PFSK-1 (cell line): Measurements from ENCODE around the gene GFAP.

ENCODE experiments used
- FOXP2 ChIP-seq: optimal IDR thresholded peaks from 2 replicates; pipeline ENCODE3; 2011; ENCODE audit warnings: borderline replicate concordance, control low read depth, inconsistent platforms; ENCODE audit not compliant: insufficient read depth; ENCODE audit errors: extremely low read length, extremely low read depth
- POLR2AphosphoS5 ChIP-seq: IDR thresholded peaks from 2 replicates; pipeline ENCODE4 v1.6.1; 2012; ENCODE audit warnings: low read depth, mild to moderate bottlenecking, control low read depth, low read length, moderate library complexity
- SIN3A ChIP-seq: IDR thresholded peaks from 2 replicates; pipeline ENCODE4 v1.6.1; 2012; ENCODE audit warnings: mild to moderate bottlenecking, low read length, moderate library complexity, borderline replicate concordance; ENCODE audit not compliant: insufficient read depth
- TAF1 ChIP-seq: IDR thresholded peaks from 2 replicates; pipeline ENCODE4 v1.6.1; 2012; ENCODE audit warnings: low read length, control low read depth, borderline replicate concordance; ENCODE audit not compliant: insufficient read depth
- TF ChIP-seq, protein P1 (sequence below), 2 experiments: IDR thresholded peaks; 2 replicates each; pipeline versions ENCODE4 v1.6.1 to v1.8.0; 2011 to 2012; ENCODE audit warnings: low read depth in 2 of 2, low read length in 2 of 2, control low read depth in 1 of 2, inconsistent platforms in 1 of 2, mild to moderate bottlenecking in 1 of 2, moderate library complexity in 1 of 2; ENCODE audit not compliant: insufficient read depth in 1 of 2

GFAP gene

DNA sequence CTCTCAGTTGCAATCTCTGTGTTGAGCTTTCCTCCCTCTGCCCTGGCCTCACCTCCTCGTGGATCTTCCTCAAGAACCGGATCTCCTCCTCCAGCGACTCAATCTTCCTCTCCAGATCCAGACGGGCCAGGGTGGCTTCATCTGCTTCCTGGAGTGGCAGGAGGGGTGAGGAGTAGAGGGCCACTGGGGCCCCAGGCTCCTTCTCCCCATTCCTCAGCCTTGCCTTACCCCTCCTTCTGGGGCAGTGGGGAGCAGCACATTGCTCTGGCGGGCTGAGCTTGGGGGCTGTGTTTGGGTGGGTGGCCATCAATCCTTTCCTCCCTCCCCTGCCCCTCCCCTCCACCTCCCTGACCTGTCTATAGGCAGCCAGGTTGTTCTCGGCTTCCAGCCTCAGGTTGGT is 1.6 kb downstream of the GFAP start:
- TF ChIP-seq, protein P1, sequence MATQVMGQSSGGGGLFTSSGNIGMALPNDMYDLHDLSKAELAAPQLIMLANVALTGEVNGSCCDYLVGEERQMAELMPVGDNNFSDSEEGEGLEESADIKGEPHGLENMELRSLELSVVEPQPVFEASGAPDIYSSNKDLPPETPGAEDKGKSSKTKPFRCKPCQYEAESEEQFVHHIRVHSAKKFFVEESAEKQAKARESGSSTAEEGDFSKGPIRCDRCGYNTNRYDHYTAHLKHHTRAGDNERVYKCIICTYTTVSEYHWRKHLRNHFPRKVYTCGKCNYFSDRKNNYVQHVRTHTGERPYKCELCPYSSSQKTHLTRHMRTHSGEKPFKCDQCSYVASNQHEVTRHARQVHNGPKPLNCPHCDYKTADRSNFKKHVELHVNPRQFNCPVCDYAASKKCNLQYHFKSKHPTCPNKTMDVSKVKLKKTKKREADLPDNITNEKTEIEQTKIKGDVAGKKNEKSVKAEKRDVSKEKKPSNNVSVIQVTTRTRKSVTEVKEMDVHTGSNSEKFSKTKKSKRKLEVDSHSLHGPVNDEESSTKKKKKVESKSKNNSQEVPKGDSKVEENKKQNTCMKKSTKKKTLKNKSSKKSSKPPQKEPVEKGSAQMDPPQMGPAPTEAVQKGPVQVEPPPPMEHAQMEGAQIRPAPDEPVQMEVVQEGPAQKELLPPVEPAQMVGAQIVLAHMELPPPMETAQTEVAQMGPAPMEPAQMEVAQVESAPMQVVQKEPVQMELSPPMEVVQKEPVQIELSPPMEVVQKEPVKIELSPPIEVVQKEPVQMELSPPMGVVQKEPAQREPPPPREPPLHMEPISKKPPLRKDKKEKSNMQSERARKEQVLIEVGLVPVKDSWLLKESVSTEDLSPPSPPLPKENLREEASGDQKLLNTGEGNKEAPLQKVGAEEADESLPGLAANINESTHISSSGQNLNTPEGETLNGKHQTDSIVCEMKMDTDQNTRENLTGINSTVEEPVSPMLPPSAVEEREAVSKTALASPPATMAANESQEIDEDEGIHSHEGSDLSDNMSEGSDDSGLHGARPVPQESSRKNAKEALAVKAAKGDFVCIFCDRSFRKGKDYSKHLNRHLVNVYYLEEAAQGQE (IDR thresholded peaks at IDR 0.05; ENCODE audit: insufficient read depth in 1 of 2, low read depth in 2 of 2, low read length in 2 of 2), result no peak
- TF ChIP-seq TAF1 (no peak), FOXP2 (no peak), SIN3A (no peak), POLR2AphosphoS5 (no peak)

DNA sequence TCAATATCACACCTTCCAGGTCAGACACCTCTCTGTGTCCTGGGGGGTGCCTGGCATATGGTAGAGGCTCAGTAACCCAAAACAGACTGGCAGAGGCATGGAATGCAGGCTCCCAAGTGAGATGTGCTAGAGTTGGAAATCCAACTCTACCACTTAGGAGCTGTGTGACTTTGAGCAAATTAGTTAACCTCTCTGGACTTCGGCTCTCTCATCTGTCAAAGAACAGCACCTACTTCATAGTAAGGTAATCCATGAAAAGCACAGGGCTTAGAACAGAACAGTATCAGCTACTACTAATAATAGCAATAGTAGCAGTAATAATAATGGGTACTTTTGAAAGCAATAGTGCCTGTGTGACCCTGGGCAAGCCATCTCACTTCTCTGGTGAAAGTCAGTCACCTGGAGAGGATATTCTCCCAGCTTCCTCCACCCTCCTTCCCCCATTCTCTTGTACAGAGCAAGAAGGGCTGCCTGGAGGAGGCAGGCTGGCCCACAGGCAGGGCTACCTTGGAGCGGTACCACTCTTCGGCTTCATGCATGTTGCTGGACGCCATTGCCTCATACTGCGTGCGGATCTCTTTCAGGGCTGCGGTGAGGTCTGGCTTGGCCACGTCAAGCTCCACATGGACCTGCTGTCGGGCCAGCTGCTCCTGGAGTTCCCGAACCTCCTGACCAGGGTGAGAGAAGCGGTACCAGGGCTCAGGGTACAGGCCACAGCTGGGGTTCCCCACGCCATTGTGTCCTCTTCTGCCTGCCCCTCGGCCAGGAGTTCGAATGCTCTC is 2.3 kb downstream of the GFAP start:
- TF ChIP-seq TAF1 (no peak), SIN3A (no peak), FOXP2 (no peak), POLR2AphosphoS5 (no peak)
- TF ChIP-seq, protein P1 (IDR thresholded peaks at IDR 0.05; ENCODE audit: insufficient read depth in 1 of 2, low read depth in 2 of 2, low read length in 2 of 2), result no peak

DNA sequence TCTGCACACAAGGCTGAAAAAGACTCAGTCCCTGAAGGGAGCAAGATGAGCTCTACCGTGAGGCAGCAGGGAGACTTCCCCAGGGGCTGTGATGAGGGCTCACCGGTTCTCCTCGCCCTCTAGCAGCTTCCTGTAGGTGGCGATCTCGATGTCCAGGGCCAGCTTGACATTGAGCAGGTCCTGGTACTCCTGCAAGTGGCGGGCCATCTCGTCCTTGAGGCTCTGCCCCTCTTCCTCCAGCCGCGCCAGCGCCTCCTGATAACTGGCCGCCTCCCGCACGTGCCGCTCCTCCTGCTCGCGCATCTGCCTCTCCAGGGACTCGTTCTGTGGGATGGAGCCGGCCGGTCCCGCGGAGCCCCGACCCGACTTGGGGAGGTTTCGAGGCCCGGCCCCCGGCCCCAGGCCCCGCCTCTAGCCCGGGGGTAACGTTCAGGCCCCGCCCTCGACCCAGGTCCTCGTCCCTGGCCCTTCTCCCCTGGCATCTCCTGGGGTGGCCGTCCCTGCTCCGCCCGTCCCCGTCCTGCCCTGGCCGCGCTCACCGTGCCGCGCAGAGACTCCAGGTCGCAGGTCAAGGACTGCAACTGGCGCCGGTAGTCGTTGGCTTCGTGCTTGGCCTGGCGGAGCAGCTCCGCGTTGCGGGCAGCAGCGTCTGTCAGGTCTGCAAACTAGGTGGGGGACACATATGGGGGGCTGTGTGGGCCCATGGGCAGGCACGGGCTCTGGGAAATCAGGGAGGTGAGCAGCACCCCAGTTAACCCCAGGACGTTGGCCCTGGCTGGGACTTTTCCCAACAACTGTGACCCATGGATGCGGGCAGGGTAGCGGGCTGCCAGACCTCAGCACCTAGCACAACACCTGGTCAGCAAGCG is 3.9 kb downstream of the GFAP start:
- TF ChIP-seq TAF1 (no peak), SIN3A (no peak), FOXP2 (no peak), POLR2AphosphoS5 (no peak)
- TF ChIP-seq, protein P1 (IDR thresholded peaks at IDR 0.05; ENCODE audit: insufficient read depth in 1 of 2, low read depth in 2 of 2, low read length in 2 of 2), result no peak

DNA sequence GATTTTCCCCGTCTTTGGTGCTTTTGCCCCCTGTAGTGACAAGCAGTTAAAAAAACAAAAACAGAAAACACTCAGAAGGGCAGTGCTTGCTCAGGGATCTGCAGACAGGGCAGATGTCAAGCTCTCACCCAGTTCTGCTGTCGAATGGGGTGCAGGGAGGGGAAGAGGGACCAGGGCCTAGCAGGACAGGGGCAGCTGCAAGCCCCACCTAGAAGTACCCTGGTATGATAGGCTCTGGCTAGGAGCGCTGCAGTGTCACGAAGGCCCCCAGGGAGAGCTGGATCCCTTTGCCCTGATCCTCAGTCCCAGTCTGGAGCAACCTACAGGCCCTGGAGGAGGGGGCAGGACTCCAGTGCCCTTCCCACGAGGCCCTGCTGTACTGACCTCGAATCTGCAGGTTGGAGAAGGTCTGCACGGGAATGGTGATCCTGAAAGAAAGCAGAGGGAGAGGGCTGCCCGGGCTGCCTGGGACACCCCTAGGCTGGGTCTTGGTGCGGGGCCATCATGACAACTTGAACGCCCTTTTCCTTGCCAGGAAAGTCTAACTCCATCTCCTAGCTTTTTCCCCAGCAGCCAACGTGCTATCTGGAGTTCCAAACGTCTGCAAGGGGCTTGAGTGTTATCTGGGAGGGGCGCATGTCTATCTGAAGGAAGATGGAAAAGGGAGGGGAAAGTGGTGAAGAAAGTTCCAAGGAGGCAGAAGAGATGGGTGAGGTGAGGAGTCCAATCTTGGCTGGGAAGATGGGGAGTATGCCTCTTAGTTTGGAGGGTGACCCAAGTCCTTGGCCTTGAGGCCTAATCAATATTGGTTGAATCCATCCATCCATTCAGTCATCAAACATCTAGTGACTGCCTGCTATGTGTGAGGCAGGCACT is 4.8 kb downstream of the GFAP start:
- TF ChIP-seq, protein P1 (IDR thresholded peaks at IDR 0.05; ENCODE audit: insufficient read depth in 1 of 2, low read depth in 2 of 2, low read length in 2 of 2), result no peak
- TF ChIP-seq FOXP2 (no peak), POLR2AphosphoS5 (no peak), TAF1 (no peak), SIN3A (no peak)
